GM21723 (cell line): ENCODE measurements around the gene FOXC1.

Source experiments
- ATAC-seq: cut with Tn5 transposase; IDR thresholded peaks from one replicate; pipeline ENCODE4 v1.9.1; 2021; ENCODE audit warnings: mild to moderate bottlenecking, moderate library complexity; ENCODE audit not compliant: unreplicated experiment

FOXC1 gene

DNA sequence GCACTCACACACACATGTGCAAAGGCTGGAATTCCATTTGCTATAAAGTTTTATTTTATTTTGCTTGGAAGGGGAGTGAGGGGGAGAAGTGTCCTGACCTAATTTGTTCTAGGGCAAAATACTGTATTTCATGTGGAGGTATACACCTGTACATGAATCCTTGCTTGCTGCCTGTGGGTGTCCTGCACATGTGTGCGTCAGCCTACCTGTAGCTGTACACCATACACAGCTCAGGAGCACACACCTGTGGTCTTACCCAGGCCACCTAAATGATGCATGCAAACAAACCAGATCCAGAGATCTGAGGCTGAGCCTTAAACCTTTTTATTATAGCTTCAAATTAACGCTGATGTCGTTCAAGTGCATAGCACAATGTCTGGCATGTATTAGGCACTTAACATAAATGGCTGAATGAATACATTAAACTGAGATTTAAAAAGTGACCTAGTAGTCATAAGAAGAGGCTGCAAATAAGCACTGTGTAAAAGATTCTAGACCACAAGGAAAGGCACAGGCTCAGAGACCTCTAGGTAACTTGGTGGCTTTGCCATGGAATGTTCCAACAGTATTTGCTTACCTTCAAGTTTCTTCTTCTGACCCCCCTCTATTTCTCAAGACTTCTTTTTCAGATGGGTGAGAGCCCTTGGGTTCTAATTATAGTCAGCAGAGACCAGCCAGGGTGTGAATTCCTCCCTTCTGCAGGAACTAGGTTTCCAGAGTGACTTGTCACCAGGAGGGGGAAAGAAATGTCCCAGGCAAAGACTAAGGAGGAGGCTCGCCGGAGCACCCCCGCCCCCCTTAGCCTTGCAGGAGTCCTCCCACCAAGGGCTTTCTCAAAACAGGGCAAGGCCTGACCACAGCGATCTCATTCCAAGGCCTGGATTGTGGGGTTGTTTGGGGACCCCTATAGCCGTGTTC lies 13.4 kb downstream of the FOXC1 start:
- no peak for ATAC-seq

DNA sequence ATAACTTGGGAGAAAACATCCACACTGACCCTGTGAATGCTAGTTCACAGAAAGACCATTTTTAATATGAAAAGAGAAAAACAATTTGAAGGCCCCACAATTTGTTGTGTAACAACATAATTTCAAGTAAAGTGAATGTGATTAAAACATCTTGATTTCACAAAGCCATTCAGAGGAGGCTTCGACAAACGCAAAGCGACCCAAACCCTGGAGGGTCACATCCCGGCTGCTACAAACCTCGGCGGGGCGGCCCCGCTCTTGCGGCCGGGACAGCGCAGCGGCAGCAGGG lies 14.0 kb downstream of the FOXC1 start:
- no peak for ATAC-seq

DNA sequence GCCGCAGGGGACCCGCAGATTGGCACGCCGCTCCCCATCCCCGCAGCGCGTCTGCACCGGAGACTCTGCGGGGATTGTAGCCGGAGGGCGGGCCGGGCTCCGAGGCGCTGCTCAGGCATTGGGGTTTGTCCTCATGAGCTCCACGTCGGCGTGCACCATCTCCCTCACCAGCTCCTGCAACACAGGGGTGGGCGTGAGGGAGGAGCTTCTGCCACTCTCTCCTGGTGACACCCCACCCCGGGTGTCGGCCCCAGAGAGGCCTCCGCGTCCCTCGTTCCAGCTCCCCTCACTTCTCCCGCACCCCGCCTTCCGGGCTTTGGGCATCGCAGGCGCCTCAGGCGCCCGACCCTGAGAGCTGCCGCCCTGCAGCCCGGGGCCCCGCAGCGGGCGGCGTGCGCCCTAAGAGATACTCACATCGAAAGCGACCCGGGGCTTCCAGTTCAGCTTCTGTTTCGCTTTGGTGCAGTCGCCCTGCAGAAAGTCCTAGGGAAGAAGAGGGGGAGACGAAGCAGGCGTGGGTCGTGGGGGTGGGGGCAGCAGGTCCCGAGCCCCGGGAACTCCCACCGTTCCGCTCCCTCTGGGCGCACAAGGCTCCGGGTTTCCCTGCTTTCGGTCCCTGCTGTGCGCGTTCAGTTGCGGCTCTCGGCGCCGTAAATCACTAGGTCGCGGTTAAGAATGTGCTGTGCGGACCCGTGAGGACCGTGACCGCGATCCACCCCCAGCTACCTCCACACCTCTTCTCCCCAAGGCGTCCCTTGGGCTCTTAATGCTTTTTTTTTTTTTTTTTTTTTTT lies 14.5 kb downstream of the FOXC1 start:
- no peak for ATAC-seq

DNA sequence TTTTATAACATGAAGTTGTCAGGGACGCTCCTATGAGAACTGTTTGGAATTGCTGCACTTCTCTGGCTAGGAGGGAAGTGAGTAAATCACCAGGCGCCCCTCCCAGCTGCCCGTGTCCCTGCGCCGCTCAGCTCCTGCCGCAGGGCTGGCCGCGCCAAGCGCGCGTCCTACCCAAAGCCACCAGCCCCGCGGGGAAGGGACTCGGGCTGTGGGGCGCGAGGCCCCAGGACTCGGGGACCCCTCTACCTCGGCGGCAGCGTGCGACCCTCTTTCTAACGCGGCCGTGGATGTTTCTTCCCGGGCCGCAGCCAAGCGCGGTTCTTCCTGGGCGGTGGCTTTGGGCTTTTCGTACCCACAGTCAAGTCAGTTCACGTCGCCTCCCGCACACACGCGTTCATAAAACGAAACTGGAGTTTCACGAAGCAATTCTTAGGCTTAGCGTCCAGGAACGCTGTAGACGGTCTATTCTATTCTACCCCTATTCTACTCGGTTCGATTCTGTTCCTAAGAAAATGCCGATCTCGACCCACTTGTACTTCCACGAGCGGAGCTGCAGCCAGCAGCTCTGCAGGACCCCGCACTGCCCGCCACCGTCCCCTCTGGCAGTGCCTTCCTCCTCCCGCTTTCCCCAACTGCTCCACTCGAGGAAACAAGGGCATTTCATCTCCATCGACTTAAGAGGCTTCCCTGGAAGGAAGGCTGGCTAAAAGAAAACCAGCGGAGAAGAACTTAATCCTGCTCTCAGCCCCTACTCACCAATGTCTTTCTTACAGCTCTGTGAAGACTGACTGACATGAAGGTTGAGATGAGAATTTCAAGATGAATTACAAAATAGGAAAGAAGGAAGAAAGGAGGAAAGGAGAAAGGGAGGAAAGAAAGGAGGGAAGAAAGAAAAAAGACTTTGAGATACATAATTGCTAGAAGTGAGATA lies 15.4 kb downstream of the FOXC1 start:
- ATAC-seq: no peak

DNA sequence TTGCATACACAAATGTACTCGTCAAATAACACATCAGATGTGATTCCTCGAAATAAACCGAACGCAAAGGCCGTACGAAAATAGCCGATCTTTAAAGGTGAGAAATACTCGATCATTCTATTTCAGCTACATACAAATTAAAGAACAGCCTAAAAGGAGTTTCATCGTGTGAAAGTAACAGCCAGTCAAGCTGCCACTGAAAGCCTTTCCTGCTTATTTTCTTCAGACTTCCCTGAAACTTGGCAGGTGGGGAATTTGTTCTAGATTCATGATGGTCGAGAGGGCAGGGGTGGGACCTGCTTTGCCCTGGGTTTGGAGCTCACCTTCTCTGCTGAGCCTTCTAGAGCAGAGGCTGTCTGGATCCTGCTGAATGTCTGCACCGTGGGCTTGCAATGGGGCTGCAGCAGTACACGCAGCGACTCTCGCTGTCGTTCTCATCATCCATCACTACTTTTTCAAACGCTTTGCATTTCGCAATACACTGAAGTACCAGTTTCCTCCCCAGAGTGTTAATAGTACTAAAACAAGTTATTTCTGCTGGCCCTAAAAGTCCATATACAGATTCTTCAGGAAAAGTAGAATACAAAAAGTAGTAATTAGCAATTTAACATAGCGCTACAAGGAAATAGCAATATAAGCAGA lies 16.2 kb downstream of the FOXC1 start:
- no peak for ATAC-seq

DNA sequence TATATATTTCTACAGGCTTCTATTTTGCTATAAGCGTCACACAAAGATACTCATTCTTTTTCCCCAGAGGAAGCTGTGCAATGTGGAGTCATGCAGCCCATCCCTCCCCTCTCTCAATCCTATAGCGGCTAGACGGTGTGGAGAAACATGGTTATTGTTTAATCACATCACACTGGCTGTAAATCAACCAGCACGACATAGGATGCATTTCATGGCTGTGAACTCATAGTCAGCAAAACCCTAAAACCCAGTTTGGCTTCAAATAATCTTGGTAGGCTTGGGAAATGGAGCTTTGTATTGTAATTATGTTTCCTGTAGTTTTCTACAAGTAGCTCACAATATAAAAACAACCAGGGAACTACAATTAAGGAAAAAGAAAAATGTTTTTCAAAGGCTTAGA lies 16.8 kb downstream of the FOXC1 start:
- ATAC-seq: no peak

DNA sequence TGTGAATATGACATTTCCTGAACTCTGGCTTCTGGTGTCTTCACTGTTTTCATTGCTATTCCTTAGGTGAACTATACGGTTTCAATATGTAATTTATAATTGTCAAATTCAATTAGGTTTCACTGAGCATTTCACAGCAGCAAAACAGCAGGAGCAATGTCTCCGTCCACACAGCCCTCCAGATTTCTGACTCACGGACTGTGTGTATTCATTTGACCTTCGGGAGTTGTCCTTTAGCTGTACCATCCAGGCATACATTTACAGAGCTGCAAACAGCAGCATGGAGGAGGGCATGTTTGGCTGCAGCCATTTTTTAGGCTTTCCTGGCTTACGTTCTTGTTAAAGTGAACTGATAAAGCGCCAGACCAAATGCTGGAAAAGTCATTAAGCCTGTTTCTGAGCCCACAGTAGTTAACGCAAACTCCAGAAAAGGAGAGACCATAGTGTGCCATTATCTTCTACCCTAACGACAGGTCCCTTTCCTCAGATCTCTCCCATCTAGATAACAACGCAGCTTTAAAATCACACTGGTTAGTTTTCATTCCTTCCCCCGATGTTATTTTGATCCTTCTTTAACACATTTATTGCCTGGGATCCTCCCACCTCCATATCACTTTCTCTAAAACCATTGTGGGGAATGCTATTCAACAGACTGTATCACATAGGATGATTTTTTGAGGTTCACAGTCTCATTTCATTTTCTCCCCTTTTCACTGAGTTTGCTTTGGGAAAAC lies 18.3 kb downstream of the FOXC1 start:
- ATAC-seq: no peak

DNA sequence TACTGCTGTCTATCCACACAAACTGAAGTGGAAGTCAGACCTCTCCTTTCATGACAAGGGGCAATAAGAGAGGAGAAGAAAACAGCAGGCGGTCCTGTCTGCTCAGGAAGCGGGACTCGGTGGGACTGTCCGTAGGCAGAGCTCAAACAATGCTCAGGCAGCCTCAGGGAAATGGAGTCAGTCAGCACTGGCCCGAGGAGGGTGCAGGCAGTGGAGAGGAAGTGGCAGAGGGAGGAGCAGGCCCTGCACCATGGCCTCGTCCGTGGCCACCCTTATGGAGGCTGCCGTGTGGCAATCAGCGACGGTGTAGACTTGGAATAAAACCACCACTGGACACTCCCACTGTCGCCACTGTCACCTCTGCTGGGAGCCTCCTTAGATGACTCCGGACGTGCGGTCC lies 19.6 kb downstream of the FOXC1 start:
- no peak for ATAC-seq

DNA sequence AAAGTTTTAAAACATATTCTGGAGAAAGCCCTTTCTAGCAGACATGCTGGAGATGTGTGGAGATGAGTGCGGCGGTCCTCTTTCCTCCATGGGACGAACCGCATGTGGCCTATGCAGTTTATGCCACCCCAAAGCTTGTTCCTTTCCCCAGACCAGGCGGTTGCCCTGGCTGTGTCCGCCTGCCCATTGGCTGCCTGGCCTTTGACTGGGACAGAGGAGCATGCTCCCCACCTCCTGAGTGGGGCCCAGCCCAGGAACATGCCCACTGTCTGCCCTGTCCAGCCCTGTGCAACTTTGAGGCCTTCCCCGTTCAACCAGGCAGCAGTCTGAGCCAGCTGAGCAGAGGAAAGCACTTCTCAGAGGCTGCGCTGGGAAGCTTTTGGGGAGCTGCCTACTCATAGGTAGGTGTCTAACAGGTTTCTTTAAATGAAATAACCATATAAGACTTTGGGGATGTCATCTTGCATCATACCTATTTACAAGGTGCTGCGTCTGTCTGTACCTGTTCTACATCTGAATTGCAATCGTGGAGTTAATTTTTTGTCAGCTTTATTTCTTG lies 20.6 kb downstream of the FOXC1 start:
- no peak for ATAC-seq

DNA sequence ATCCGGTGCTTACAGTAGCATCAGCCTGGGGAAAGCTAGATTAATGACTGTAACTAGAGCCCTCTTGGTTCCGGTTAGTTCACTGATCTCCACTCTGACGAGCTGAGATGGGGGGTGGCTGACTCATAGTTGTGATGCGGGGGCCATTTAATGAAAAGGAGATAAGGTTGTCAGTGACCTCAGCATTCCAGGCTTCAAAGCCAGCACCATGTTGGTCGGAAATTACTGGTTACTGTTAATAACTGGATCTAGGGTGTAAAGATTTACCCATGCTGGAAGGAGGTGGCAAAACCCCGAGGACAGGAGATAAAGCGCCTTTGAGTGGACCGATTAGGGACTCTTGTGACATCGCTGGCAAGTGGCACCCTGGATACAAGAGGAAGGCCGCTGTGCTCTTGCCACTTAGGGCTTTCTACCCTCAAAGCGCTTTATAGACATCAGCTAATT lies 21.1 kb downstream of the FOXC1 start:
- ATAC-seq: no peak

DNA sequence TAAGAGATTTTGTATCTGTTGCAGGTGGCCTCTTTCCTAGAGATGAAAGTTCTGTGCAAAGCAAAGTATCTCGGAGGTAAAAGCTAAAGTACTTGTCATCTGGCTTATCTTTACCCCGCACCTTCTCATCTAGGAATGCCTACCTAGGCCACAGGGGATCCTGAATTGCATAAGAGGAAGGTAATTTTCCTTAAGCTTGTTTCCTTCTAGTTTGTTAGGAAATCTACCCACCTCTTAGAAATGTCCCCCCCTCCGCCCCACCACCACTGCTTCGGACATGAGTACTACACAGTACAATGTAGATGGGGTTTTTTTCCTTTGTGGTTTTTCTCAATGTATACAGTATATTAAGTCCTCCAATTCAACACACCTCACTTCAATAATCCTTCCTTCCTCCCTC lies 21.5 kb downstream of the FOXC1 start:
- no peak for ATAC-seq

DNA sequence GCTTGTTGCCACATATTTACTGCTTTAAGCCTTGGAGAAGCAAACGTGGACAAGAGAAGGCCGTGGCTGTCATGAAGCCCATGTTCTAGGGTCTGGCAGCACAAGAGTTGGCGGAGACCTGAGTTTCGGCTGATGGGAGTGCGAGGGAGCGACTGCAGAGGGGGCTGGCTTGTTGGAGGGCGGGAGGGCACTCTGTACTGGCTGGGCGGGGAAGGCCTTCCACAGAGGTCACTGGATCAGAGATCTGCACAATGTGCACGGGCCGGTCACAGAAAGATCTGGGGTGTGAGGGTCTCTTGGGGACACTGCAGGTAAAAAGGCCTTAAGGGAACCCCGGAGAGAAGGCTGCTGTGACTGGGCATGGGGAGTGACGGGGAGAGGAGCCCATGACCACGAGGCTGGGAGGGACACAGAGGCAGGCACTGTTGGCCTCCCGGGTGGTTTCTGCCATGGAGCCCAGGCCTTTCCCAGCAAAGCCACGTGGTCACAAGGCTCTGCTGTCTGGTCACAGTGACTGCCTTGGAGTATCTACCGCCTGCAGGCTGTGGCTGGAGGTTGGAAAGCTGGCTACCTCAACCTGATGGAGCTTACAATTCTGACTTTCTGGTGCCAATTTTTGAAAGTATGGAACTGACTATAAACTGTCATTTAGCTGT lies 23.8 kb downstream of the FOXC1 start:
- no peak for ATAC-seq

DNA sequence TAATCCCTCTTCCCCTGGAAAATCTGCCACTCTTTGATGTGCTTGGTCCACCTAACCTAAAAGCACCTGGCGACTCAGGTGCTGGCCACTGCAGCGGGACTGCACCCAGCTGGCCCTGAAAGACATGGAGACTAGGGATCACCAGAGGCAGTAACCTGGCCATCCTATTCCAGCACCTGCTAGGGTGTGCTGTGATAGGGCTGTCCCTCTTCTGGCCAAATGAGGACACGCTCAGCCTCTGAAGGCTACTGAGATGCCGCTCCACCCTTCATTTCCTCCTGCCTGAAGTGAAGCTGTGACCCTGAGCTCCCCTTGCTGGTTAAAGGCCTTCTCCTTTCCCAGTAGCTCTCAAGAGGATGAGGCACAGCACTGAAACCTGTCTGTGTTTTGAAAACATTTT lies 24.4 kb downstream of the FOXC1 start:
- no peak for ATAC-seq

DNA sequence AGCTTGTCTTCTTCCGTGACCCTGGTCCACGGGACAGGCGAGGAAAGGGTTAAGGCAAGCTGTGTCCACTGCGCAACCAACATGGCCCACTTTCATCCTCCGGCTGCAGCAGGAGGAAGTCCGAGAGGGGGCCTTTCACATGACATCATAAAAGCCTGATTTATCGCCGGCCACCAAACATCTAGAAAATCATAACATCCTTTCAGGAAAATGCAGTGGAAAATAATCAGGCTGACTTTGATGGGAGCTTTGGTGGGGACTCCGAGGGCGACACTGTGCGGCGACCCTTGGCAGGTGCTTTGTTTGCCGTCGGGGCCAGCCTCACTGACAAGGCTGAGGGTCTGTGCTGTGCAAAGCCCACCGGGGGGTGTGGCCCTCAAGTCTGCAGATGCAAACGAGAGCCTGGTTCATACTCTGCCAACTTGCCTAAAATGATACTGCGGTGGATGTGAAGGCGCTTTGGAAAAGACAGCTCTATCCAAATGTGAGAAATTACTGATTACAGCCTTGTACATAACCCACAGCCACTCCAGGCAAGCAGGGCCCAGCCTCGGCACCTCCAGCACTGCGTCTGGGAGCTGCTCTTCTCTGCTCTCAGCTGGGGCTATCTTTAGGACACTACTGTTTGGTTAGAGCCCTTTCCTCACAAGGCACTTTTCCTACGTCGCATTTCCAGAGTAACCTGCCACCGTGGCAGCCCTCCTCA lies 25.7 kb downstream of the FOXC1 start:
- ATAC-seq: no peak

DNA sequence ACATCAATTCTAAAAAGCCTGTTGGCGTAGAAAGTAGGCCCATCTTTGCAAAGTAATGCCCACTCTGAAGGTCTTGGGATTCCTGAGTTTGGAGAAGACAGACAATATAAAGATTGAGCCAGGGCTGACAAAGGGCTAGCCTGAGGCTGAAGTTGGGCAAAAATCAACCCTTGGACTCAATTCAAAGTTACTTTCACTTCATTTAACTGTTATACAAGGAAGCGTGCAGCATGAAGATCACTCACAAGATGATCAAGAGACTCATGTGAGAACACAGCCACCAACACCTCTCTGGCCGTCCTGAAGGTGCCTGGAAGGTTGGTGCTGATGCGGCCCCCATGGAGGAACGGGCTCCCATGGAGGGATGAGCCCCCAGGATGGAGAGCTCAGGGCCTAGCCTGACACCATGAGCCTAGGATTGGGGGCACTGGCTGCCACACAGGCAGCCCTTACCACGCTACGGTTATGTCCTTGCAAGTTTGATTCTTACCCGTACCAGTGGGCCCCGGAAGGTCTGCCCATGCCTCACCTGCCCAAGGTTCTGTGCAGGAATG lies 26.6 kb downstream of the FOXC1 start:
- no peak for ATAC-seq

DNA sequence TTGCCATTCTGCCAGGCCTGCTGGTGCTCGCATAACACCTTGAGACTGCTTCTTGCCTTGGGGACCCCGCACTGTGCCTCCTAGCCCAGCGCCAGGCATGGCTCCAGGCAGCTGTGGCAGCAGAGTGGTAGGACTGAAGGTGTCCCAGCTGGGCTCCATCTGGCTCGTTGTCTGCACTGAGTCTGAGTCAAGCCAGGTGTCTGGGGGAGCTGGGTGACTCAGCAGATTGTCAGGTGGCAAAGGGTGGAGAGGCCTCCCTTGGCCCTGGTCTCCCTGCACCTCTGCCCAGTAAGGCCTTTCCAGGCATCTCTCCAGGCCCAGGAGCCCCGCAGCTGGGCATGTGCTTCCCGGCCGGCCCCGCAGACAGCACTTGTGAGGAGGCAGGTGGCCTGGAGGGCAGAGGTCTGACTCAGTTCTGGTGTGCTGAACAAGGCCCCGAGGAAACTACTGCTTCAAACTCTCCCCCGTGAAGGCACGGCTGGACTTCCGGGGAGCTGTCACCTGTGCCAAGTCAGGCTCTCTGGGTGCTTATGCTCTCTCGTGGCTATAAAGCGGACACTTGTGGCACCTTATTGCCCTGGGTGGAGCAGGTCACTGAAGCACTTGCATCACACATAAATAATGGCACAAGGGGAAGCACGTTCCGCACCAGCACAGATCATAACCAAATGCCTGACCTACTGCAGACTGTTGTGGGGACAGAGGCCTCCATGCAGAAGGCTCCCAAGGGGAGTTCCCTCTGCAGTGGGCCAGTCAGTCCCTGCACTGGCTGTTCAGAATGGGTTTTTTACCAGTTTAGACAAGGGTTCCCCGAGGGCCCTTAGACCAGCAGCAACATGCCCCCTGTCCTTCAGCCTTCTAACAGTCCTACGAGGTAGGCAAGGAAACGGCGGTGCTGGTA lies 27.5 kb downstream of the FOXC1 start:
- ATAC-seq: no peak

DNA sequence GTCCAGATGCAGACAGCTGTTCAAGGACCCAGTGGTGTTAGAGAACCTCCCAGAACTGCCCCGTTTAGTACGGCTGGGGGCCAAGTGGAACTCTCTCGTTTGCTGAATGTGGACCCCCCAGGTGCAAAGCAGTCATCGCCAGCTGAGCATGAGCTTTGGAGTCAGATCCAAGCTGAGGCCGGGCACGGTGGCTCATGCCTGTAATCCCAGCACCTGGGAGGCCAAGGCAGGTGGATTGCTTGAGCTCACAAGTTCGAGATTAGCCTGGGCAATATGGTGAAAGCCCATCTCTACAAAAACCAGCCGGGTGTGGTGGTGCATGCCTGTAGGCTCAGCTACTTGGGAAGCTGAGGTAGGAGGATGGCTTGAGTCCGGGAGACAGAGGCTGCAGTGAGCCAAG lies 29.7 kb downstream of the FOXC1 start:
- no peak for ATAC-seq
